OCI-LY3 (cell line): ENCODE measurements around the gene HHAT.

Source experiments
- CTCF ChIP-seq: fragments of 200-600, 300-600 bp; sonication (generic); IDR thresholded peaks from 2 replicates; pipeline ENCODE4 v1.5.1; 2014; ENCODE audit warnings: antibody characterized with exemption, low read length, low read depth
- EZH2phosphoT487 ChIP-seq: fragments of 200-600 bp; shearing (Covaris generic); IDR thresholded peaks from 2 replicates; pipeline ENCODE4 v1.6.1; 2018; ENCODE audit warnings: antibody characterized with exemption, mixed run types, low read depth

- TF ChIP-seq CTCF (no peak), EZH2phosphoT487 (no peak)
Measured at GRCh38 chr1:210654176-210654981, 325.7 kb downstream of the HHAT start.
